K562 (cell line): ENCODE results near the gene BMF. TPM values are rescaled to one million over a fixed set of nuclear protein-coding genes. Genes with fewer than 3 reads are reported as not detected.

Experiments used
- ETV6 ChIP-seq, 3 experiments: fragments of 150-350 bp in 1 of 3; sonication (generic) in 1 of 3; formaldehyde crosslinking in 1 of 3; IDR thresholded peaks; 2 replicates each; pipeline versions ENCODE4 v1.6.1 to v1.8.0; 2014 to 2022; ENCODE audit warnings: borderline replicate concordance in 2 of 3, low read depth in 2 of 3, antibody characterized with exemption in 1 of 3, low read length in 1 of 3, mild to moderate bottlenecking in 1 of 3, missing genetic modification reagents in 1 of 3
- GABPA ChIP-seq: fragments of 200-800 bp; sonication (Bioruptor generic); conservative IDR thresholded peaks from 2 replicates; pipeline ENCODE4 v1.6.1; 2016; ENCODE audit warnings: low read depth, missing genetic modification characterization, missing compliant biosample characterization
- PRPF4 ChIP-seq: fragments of 200-400 bp; formaldehyde crosslinking; IDR thresholded peaks from one replicate; pipeline ENCODE4 v1.6.1; 2017; ENCODE audit warnings: low read length, low read depth, mild to moderate bottlenecking; ENCODE audit not compliant: insufficient read depth, poor library complexity, severe bottlenecking
- RFX5 ChIP-seq: IDR thresholded peaks from 2 replicates; pipeline ENCODE4 v1.6.1; 2011; ENCODE audit warnings: low read depth, mild to moderate bottlenecking, improper control_type of control experiment, low read length
- TEAD2 ChIP-seq: fragments of 450-650 bp; IDR thresholded peaks from 2 replicates; pipeline ENCODE4 v1.6.1; 2016; ENCODE audit warnings: missing genetic modification characterization, control low read depth, missing compliant biosample characterization
- THRA ChIP-seq: fragments of 450-650 bp; IDR thresholded peaks from 2 replicates; pipeline ENCODE4 v1.6.1; 2017; ENCODE audit warnings: mild to moderate bottlenecking, moderate library complexity
- U2AF1 ChIP-seq: fragments of 200-400 bp; formaldehyde crosslinking; optimal IDR thresholded peaks from 2 replicates; pipeline ENCODE3; 2017; ENCODE audit warnings: mild to moderate bottlenecking, low read depth, low read length, moderate library complexity
- ZC3H4 ChIP-seq: sonication (generic); formaldehyde crosslinking; IDR thresholded peaks from 2 replicates; pipeline ENCODE4 v1.9.0; 2021; ENCODE audit warnings: missing genetic modification reagents, borderline replicate concordance
- ZNF165 ChIP-seq: fragments of 250-450 bp; sonication (Bioruptor Pico); IDR thresholded peaks from 2 replicates; pipeline ENCODE4 v1.4.0; 2020; ENCODE audit warnings: borderline replicate concordance
- ZNF384 ChIP-seq: IDR thresholded peaks from 2 replicates; pipeline ENCODE4 v1.6.1; 2012; ENCODE audit warnings: low read depth, low read length, improper control_type of control experiment
- ZNF398 ChIP-seq: fragments of 250-450 bp; sonication (Bioruptor Pico); IDR thresholded peaks from 2 replicates; pipeline ENCODE4 v1.8.0; 2021; ENCODE audit warnings: moderate library complexity, mild to moderate bottlenecking, inconsistent platforms
- ZNF436 ChIP-seq: fragments of 250-450, 450-650 bp; sonication (Bioruptor Pico); formaldehyde crosslinking; IDR thresholded peaks from 2 replicates; pipeline ENCODE4 v1.7.0; 2020; ENCODE audit warnings: mild to moderate bottlenecking
- ZNF518B ChIP-seq: fragments of 250-450 bp; sonication (Bioruptor Pico); IDR thresholded peaks from 2 replicates; pipeline ENCODE4 v1.5.0; 2021; ENCODE audit warnings: mild to moderate bottlenecking, moderate library complexity
- polyA plus RNA-seq, 8 experiments: library from polyadenylated mRNA; depleted of rRNA in 4 of 8; stranded (reverse) in 5 of 8; unstranded in 3 of 8; fragments of >200 nt; fragmentation: Nextera tagmentation in 2 of 8; fragmentation: Illumina TruSeq in 1 of 8; extraction: Ambion mirVana in 2 of 8; extraction: Trizol in 1 of 8; gene quantifications; 2 replicates each; pipeline versions ENCODE4 v1.2.1 to v1.2.3, GENCODE V29; 2011 to 2014; ENCODE audit warnings: inconsistent platforms in 1 of 8, missing spikeins in 1 of 8
- total RNA-seq, 7 experiments: library from RNA; depleted of rRNA in 6 of 7; stranded (reverse); fragments of >200 nt in 6 of 7; fragmentation: Illumina TruSeq in 2 of 7; extraction: Trizol in 2 of 7; gene quantifications; 2 replicates each; pipeline versions ENCODE4 v1.2.1 to v1.2.3, GENCODE V29; 2011 to 2021; ENCODE audit warnings: low replicate concordance in 1 of 7
- TF ChIP-seq, protein P1 (sequence below): sonication (generic); formaldehyde crosslinking; IDR thresholded peaks from 2 replicates; pipeline ENCODE4 v1.8.0; 2022; ENCODE audit warnings: missing genetic modification reagents, mild to moderate bottlenecking, borderline replicate concordance

BMF gene
- total and polyA plus RNA-seq, 9 of the 15 experiments (the other 6 are each of a cell fraction or from before 2014, with no cell fraction given) = 0.25 to 0.91 (median 0.59) TPM; not detected in 2

GRCh38 chr15:40106203-40107161, 2.2 kb downstream of the BMF start (continued):
- TF ChIP-seq PRPF4 = no peak
- TF ChIP-seq ZNF436 (CRISPR knock-in tag) = no peak
- TF ChIP-seq TEAD2 = no peak
- no peak for TF ChIP-seq ZNF518B (CRISPR knock-in tag)
- no peak for TF ChIP-seq GABPA (tag)
- no peak for TF ChIP-seq U2AF1
- no peak for TF ChIP-seq ZNF165
- no peak for TF ChIP-seq ZC3H4
- TF ChIP-seq, protein P1, sequence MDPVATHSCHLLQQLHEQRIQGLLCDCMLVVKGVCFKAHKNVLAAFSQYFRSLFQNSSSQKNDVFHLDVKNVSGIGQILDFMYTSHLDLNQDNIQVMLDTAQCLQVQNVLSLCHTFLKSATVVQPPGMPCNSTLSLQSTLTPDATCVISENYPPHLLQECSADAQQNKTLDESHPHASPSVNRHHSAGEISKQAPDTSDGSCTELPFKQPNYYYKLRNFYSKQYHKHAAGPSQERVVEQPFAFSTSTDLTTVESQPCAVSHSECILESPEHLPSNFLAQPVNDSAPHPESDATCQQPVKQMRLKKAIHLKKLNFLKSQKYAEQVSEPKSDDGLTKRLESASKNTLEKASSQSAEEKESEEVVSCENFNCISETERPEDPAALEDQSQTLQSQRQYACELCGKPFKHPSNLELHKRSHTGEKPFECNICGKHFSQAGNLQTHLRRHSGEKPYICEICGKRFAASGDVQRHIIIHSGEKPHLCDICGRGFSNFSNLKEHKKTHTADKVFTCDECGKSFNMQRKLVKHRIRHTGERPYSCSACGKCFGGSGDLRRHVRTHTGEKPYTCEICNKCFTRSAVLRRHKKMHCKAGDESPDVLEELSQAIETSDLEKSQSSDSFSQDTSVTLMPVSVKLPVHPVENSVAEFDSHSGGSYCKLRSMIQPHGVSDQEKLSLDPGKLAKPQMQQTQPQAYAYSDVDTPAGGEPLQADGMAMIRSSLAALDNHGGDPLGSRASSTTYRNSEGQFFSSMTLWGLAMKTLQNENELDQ (CRISPR knock-in tag) = no peak
- no peak for TF ChIP-seq RFX5
- no peak for TF ChIP-seq ZNF398 (CRISPR knock-in tag)
- no peak for TF ChIP-seq ZNF384
- no peak for TF ChIP-seq THRA
- no peak for TF ChIP-seq ETV6 (IDR thresholded peaks at IDR 0.05; ENCODE audit: borderline replicate concordance in 1 of 2, low read depth in 2 of 2, low read length in 1 of 2)
- TF ChIP-seq ETV6 (CRISPR knock-in tag; IDR thresholded peaks at IDR 0.05; ENCODE audit: borderline replicate concordance) = no peak
